DMS 273 (cell line): ENCODE results near the gene FGF12.

Experiments
- DNase-seq: peaks from one replicate; lab custom pipeline; 2025; ENCODE audit not compliant: unreplicated experiment; lab: John Stamatoyannopoulos, UW

Gene FGF12

GRCh38 chr3:192212335-192212734 lies 515.0 kb downstream of the FGF12 start:
- no peak for DNase-seq

GRCh38 chr3:192207651-192208050 lies 519.7 kb downstream of the FGF12 start:
- DNase-seq = peak; percentile 45

- peak; percentile 45 for DNase-seq
Observed at GRCh38 chr3:192207239-192207638, 520.1 kb downstream of the FGF12 start.

GRCh38 chr3:192194085-192194484 lies 533.3 kb downstream of the FGF12 start:
- no peak for DNase-seq

GRCh38 chr3:192188218-192188835 lies 539.0 kb downstream of the FGF12 start:
- peak; percentile 92 for DNase-seq

GRCh38 chr3:192187485-192188051 lies 539.8 kb downstream of the FGF12 start:
- no peak for DNase-seq

- no peak for DNase-seq
Observed at GRCh38 chr3:192186498-192186897, 540.8 kb downstream of the FGF12 start.

- DNase-seq = no peak
Observed at GRCh38 chr3:192186045-192186444, 541.3 kb downstream of the FGF12 start.

- DNase-seq = no peak
Observed at GRCh38 chr3:192183109-192183508, 544.2 kb downstream of the FGF12 start.

GRCh38 chr3:192181151-192181550 lies 546.2 kb downstream of the FGF12 start:
- no peak for DNase-seq

GRCh38 chr3:192177383-192177782 lies 550.0 kb downstream of the FGF12 start:
- no peak for DNase-seq

- no peak for DNase-seq
Observed at GRCh38 chr3:192174283-192174682, 553.1 kb downstream of the FGF12 start.

GRCh38 chr3:192171213-192171612 lies 556.1 kb downstream of the FGF12 start:
- DNase-seq = no peak

GRCh38 chr3:192170659-192171058 lies 556.7 kb downstream of the FGF12 start:
- no peak for DNase-seq

GRCh38 chr3:192170031-192170430 lies 557.3 kb downstream of the FGF12 start:
- DNase-seq = no peak

- no peak for DNase-seq
Observed at GRCh38 chr3:192169332-192169915, 557.9 kb downstream of the FGF12 start.

- DNase-seq = no peak
Observed at GRCh38 chr3:192168202-192168601, 559.1 kb downstream of the FGF12 start.

- no peak for DNase-seq
Observed at GRCh38 chr3:192165552-192165951, 561.8 kb downstream of the FGF12 start.

GRCh38 chr3:192161661-192162060 lies 565.7 kb downstream of the FGF12 start:
- DNase-seq = no peak

- no peak for DNase-seq
Observed at GRCh38 chr3:192156382-192156781, 571.0 kb downstream of the FGF12 start.

GRCh38 chr3:192155194-192155593 lies 572.1 kb downstream of the FGF12 start:
- DNase-seq = no peak

- no peak for DNase-seq
Observed at GRCh38 chr3:192133271-192133670, 594.1 kb downstream of the FGF12 start.
